ENCODE measurements around the gene MFSD2A.

The MFSD2A gene

GRCh38 chr1:39926820-39927219 is 28.1 kb upstream of the MFSD2A start:
- CTCF ChIA-PET: interaction anchor here (0.6 to 1.2 kb wide), 3 partner anchors 17 to 188 kb away, joined by 3 to 6 read pairs (median 4); no protein-coding TSS in a partner anchor
- no peak for DNase-seq (ENCODE audit: low spot score)
- POLR2A ChIA-PET (ENCODE audit: low non-redundant PET): interaction anchor here (0.6 to 0.9 kb wide), 2 partner anchors 21 to 28 kb away, joined by 3 to 4 read pairs; partner anchors contain the start of gene MFSD2A
- TF ChIP-seq, protein P1, sequence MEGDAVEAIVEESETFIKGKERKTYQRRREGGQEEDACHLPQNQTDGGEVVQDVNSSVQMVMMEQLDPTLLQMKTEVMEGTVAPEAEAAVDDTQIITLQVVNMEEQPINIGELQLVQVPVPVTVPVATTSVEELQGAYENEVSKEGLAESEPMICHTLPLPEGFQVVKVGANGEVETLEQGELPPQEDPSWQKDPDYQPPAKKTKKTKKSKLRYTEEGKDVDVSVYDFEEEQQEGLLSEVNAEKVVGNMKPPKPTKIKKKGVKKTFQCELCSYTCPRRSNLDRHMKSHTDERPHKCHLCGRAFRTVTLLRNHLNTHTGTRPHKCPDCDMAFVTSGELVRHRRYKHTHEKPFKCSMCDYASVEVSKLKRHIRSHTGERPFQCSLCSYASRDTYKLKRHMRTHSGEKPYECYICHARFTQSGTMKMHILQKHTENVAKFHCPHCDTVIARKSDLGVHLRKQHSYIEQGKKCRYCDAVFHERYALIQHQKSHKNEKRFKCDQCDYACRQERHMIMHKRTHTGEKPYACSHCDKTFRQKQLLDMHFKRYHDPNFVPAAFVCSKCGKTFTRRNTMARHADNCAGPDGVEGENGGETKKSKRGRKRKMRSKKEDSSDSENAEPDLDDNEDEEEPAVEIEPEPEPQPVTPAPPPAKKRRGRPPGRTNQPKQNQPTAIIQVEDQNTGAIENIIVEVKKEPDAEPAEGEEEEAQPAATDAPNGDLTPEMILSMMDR (conservative IDR thresholded peaks at IDR 0.05; ENCODE audit: low read depth): no peak
- peak overlapping the region; percentile 90 for H3K27ac ChIP-seq

GRCh38 chr1:39927538-39927937 is 27.4 kb upstream of the MFSD2A start:
- CTCF ChIA-PET: interaction anchor here (0.7 to 1.2 kb wide), 2 partner anchors 105 to 187 kb away, joined by 3 to 4 read pairs; no protein-coding TSS in a partner anchor
- no peak for DNase-seq (ENCODE audit: low spot score)
- H3K27ac ChIP-seq: peak overlapping the region; percentile 90
- POLR2A ChIA-PET (ENCODE audit: low non-redundant PET): interaction anchor here (0.9 kb wide), 1 partner anchor 28 kb away, joined by 3 read pairs; the partner anchor contains the start of gene MFSD2A
- TF ChIP-seq, protein P1 (conservative IDR thresholded peaks at IDR 0.05; ENCODE audit: low read depth): no peak

DNA sequence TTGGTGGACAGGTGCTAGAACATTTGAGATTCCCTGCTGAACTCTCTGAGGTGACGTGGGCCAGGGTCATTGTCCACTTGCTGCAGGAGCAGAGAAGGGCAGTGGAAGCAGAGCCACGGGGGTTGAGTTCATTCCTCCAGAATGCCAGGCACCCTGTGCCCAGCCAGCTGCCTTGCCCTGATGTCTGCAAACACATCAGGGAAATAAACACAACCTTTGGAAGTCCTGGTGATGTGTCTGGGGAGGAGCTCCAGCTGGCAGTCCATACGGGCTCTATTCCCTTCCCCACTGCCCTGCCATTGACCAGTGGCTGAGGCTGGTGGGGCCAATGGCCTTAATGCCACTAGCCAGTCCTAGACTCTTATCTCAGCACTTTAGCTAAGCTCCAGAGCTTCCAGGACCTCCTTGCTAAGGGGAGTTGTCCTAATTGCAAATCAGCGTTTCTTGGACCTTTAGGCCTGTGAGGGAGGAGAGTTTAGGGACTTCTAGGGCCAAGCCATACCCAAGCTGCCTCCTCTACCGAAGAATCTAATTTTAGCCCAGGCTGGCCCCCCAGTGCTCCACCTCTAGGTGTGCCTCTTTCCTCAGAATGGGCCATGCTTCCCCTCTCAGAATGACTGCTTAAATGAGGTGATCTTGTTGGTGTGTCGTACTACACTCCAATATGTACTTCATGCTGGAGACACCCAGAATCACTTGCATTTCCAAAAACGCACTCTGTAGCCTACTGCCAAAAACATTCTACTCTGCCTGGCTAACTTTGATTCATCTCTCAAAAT is 25.9 kb upstream of the MFSD2A start:
- DNase-seq (ENCODE audit: low spot score): no peak
- TF ChIP-seq, protein P1 (conservative IDR thresholded peaks at IDR 0.05; ENCODE audit: low read depth): no peak
- ChIA-PET POLR2A (ENCODE audit: low non-redundant PET) (no interaction called here), CTCF (interaction anchor here (0.9 kb wide), 1 partner anchor 15 kb away, joined by 4 read pairs; no protein-coding TSS in a partner anchor)
- H3K27ac ChIP-seq: peak overlapping the region; percentile 36

DNA sequence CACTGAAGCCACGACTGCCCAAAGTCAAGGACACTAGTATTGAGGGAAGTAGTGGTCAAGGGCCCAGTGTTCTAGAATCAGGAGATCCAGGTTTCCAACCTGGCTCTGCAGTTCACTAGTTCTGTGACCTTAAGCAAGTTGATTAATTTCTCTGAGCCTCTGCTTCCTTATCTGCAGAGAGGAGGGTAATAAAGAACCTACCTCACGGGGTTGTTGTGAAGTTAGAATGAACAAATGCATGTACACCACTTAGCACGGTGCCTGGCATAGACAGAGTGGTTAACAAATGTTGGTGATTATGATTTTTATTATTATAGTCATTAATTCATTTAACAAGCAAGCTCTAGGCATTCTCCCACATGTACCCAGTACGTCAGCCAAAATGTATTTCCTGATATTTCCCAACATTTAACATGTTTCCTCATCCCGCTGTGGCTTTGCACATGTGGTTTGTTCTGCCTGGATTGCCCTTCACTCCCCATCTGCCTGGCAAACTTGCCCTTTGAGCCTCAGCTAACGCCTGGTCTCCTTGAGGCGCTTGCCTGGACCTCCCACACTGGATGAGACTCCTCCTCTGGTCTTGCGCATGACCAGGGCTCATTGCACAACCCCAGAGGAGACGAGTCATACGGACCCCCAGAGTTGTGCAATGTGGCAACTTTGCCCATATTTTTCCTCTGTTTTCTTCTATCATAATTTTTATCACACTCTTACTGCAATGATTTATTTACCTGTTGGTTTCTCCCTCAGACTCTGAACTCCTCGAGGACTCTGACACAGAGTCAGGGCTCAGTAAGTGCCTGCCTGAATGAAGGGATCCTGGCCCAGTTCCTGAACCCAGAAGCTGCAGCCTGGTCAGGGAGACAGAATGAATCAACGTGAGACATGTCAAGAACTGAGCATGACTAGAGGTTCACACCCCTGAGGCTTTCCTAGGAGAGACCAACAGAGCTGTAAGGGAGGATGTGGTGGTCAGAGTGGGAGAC is 20.7 kb upstream of the MFSD2A start:
- peak; percentile 91 for DNase-seq (ENCODE audit: low spot score)
- H3K27ac ChIP-seq: peak overlapping the region; percentile 98
- POLR2A ChIA-PET (ENCODE audit: low non-redundant PET): interaction anchor here (1.5 kb wide), 1 partner anchor 22 kb away, joined by 4 read pairs; no protein-coding TSS in a partner anchor

GRCh38 chr1:39936724-39937491 is 18.0 kb upstream of the MFSD2A start:
- ChIA-PET CTCF (no interaction called here), POLR2A (ENCODE audit: low non-redundant PET) (no interaction called here)
- peak overlapping the region; percentile 62 for H3K27ac ChIP-seq
- TF ChIP-seq, protein P1 (conservative IDR thresholded peaks at IDR 0.05; ENCODE audit: low read depth): no peak
- no peak for DNase-seq (ENCODE audit: low spot score)

More for the DNA sequence above, 20.7 kb upstream of the MFSD2A start:
- CTCF ChIA-PET: interaction anchor here (0.5 to 3.2 kb wide), 4 partner anchors 15 to 157 kb away, joined by 3 to 17 read pairs (median 3); no protein-coding TSS in a partner anchor
- TF ChIP-seq, protein P1 (conservative IDR thresholded peaks at IDR 0.05; ENCODE audit: low read depth): no peak

Data from RWPE1 (cell line).